ENCODE data around the gene PRIMPOL.
"Not testable (repeated sequence)": the region's sequence is repeated elsewhere in the genome, so short reads cannot be mapped to it uniquely, and the experiment has no call there.

The PRIMPOL gene
- total RNA-seq, result 6.9 to 21.7 (median 14.8) reads per million in 9 experiments

DNA sequence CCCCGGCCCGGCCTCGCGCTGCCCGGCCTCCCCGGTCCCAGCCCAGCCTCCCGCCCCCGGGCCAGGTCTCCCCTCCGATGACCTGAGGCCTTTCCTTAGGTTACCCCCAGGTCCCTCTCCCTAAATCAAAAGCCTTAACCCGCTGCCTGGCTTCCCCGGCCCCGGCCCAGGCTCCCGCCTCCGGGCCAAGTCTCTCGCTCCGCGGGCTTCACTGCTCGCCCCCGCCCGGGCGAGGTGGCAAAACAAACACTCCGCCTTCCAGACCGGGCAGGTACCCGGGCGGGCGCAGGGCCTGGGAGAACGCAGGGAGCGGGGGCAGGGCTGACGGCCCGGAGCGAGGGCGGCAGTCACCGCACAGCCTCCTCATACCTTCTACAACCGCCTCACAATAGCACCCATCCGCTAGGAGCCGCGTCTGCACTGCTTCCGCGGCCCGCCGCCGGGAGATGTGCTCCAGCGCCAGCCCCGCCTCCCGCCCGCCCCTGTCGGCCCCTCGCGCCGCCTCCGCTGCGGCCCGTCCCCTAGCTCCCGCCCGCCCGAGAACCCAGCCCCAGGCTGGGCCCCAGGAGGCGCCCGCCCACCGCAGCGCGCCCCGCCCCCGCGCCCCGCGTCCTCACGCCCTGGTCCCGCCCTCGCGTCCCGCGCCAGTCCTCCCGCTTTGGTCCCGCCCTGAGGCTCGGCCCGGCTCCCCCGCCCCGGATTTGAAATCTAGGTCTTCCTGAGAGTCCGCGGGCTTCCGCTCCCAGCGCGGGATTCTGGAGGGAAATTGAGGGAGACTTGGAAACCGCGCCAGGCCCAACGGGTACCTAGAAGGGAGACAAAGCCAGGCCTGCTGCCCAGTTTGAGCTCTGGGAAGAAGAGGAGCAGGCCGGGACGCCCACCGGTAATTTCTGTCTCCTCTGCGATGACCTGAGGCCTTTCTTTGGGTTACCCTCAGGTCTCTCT is at the start of gene PRIMPOL, which contains the start of gene CASP3:
PRIMPOL (plus strand) TSS at position 713 of the 945 bp plus-strand sequence. CDS start 7,403 bp downstream, outside the sequence.
CASP3 (minus strand) TSS at position 422 of the 945 bp plus-strand sequence. CDS start 10,994 bp downstream, outside the sequence.
- Mint-ChIP-seq H3K27me3 (no peaks in the 10 kb centered on the region), H3K4me3 (peak within 1 kb of the TSS; percentile 92 to 97), H3K9me3 (no peaks in the 10 kb centered on the region), H3K4me1 (ENCODE audit: low read depth in 2 of 2) (peaks cover 29 to 56% of the 10 kb centered on the region in 2 donors), H3K27ac (peak within 1 kb of the TSS; percentile 94 to 96), H3K36me3 (ENCODE audit: insufficient read depth) (peaks cover 27% of the 10 kb centered on the region)
- DNase-seq, result peak; percentile 92 to 94 (median 93)
- peak; percentile 82 for ATAC-seq (replicated peaks)

- not testable (repeated sequence) for H3K4me3 Mint-ChIP-seq; H3K9me3 Mint-ChIP-seq; ATAC-seq (replicated peaks); DNase-seq; H3K27ac Mint-ChIP-seq; H3K4me1 Mint-ChIP-seq (ENCODE audit: low read depth in 2 of 2); H3K36me3 Mint-ChIP-seq (ENCODE audit: insufficient read depth)
- H3K27me3 Mint-ChIP-seq, result peaks cover 35 to 62% of the 10 kb centered on the region in 2 donors
These were observed 48.6 kb upstream of the PRIMPOL start for GRCh38 chr4:184600982-184601381.

- H3K36me3 Mint-ChIP-seq (ENCODE audit: insufficient read depth); H3K4me3 Mint-ChIP-seq; ATAC-seq (replicated peaks); H3K4me1 Mint-ChIP-seq (ENCODE audit: low read depth in 2 of 2); DNase-seq; H3K9me3 Mint-ChIP-seq; H3K27ac Mint-ChIP-seq: not testable (repeated sequence)
- peaks cover 35 to 53% of the 10 kb centered on the region in 2 donors for H3K27me3 Mint-ChIP-seq
These were observed 46.7 kb upstream of the PRIMPOL start for GRCh38 chr4:184602857-184603256.

DNA sequence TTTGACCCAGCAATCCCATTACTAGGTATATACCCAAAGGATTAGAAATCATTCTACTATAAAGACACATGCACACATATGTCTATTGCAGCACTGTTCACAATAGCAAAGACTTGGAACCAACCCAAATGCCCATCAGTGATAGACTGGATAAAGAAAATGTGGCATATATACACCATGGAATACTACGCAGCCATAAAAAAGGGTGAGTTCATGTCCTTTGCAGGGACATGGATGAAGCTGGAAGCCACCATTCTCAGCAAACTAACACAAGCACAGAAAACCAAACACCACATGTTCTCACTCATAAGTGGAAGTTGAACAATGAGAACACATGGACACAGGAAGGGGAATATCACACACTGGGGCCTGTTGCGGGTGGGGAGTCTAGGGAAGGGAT is 42.1 kb upstream of the PRIMPOL start:
- H3K9me3 Mint-ChIP-seq; H3K27ac Mint-ChIP-seq; H3K27me3 Mint-ChIP-seq; ATAC-seq (replicated peaks); H3K4me3 Mint-ChIP-seq; H3K4me1 Mint-ChIP-seq (ENCODE audit: low read depth in 2 of 2); DNase-seq; H3K36me3 Mint-ChIP-seq (ENCODE audit: insufficient read depth): not testable (repeated sequence)

GRCh38 chr4:184612074-184612473 is 37.5 kb upstream of the PRIMPOL start:
- Mint-ChIP-seq H3K27ac (no peak overlapping the region), H3K9me3 (no peaks in the 10 kb centered on the region), H3K36me3 (ENCODE audit: insufficient read depth) (no peaks in the 10 kb centered on the region), H3K27me3 (no peaks in the 10 kb centered on the region), H3K4me3 (no peak overlapping the region), H3K4me1 (ENCODE audit: low read depth in 2 of 2) (no peaks in the 10 kb centered on the region)
- DNase-seq (no peak), ATAC-seq (replicated peaks) (no peak)

DNA sequence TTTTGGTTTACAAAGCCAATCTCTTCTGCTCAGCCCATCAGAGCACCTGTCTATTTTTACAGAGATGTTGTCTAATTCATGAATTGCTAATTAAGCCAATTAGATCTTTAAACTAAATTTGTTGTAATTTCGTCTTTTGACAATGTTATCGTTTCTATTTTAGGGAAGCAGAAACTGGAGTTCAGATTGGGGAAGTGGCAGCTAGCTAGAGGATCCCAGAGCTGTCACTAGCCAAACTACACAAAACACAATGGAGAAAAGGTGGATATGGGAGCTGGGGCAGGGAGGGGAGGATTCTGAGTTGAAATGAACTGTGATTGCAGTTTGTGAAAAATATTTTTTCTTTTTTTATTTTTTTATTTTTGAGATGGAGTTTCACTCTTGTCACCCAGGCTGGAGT is 36.1 kb upstream of the PRIMPOL start:
- Mint-ChIP-seq H3K9me3 (no peaks in the 10 kb centered on the region), H3K4me1 (ENCODE audit: low read depth in 2 of 2) (no peaks in the 10 kb centered on the region), H3K4me3 (no peak overlapping the region), H3K27me3 (no peaks in the 10 kb centered on the region), H3K36me3 (ENCODE audit: insufficient read depth) (no peaks in the 10 kb centered on the region), H3K27ac (no peak overlapping the region)
- DNase-seq (no peak), ATAC-seq (replicated peaks) (no peak)

DNA sequence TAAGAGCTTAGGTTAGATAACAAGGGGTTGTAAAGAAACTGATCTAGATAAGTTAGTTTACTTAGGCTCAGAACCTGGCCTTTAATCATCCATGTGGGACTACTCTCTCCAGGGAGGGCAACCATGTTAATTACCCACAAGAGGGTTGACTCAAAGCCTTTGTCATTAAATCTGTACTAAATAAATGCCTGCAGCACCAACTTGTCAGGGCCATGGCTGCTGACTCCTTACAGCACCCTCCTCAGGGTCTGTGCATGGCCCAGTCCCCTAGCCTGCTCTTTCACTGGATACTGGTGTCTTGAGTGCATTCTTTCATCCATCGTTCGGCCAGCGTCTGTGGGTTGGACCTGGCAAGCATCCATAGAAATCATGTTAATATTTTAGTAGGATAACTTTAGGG is 35.0 kb upstream of the PRIMPOL start:
- Mint-ChIP-seq H3K27ac (no peak overlapping the region), H3K27me3 (no peaks in the 10 kb centered on the region), H3K4me3 (no peak overlapping the region), H3K36me3 (ENCODE audit: insufficient read depth) (peaks cover 3% of the 10 kb centered on the region), H3K4me1 (ENCODE audit: low read depth in 2 of 2) (no peaks in the 10 kb centered on the region), H3K9me3 (no peaks in the 10 kb centered on the region)
- DNase-seq (no peak), ATAC-seq (replicated peaks) (no peak)

- DNase-seq; H3K36me3 Mint-ChIP-seq (ENCODE audit: insufficient read depth); H3K4me1 Mint-ChIP-seq (ENCODE audit: low read depth in 2 of 2); H3K27me3 Mint-ChIP-seq; ATAC-seq (replicated peaks); H3K27ac Mint-ChIP-seq; H3K4me3 Mint-ChIP-seq; H3K9me3 Mint-ChIP-seq: not testable (repeated sequence)
These were observed 33.4 kb upstream of the PRIMPOL start for GRCh38 chr4:184616168-184616567.

DNA sequence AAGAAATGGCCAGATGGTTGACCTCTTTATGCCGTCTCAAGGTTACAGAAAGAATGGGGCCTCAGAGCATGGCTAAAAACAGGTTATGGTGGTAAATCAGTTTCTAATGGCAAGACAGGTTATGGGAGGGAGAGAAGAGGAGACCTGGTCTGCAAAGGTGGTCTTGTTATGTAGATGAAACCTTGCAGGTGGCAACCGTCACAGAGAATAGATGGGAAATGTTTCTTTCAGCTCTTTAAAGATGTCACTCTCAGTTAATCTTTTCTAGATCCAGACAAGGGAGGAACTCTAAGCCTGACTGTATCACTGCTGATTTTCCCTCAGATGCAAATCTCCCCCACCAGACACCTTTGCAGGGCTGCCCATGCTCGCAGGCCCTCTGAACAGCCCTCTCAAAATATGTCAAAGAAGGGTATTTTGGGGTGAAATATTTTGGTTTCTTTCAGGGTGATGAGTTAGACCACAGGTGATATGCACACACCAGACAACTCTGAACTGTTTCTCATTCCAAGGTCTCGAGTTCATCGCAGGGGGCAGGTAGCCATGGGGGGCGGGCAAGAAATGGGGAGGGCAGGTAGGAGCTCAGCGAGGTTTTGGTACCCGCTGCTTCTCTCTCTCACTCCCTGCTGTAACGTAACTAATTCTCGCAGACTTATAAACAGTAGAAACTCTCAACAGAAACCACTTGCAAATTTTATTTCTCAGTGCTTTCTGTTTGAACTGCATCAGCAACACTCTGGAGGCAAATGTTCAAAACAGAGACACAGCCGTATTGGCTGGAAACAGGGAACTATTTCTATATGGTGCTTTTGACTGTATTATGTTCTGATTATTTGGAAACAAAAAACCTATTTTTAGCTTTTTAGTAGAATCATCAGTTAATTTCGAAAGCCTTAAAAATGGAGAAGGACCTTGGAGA is 32.6 kb upstream of the PRIMPOL start:
- DNase-seq, result no peak
- Mint-ChIP-seq H3K27me3 (no peaks in the 10 kb centered on the region), H3K9me3 (no peaks in the 10 kb centered on the region), H3K27ac (no peak overlapping the region), H3K4me3 (no peak overlapping the region), H3K4me1 (ENCODE audit: low read depth in 2 of 2) (no peaks in the 10 kb centered on the region), H3K36me3 (ENCODE audit: insufficient read depth) (peaks cover 3% of the 10 kb centered on the region)
- ATAC-seq (replicated peaks), result no peak

DNA sequence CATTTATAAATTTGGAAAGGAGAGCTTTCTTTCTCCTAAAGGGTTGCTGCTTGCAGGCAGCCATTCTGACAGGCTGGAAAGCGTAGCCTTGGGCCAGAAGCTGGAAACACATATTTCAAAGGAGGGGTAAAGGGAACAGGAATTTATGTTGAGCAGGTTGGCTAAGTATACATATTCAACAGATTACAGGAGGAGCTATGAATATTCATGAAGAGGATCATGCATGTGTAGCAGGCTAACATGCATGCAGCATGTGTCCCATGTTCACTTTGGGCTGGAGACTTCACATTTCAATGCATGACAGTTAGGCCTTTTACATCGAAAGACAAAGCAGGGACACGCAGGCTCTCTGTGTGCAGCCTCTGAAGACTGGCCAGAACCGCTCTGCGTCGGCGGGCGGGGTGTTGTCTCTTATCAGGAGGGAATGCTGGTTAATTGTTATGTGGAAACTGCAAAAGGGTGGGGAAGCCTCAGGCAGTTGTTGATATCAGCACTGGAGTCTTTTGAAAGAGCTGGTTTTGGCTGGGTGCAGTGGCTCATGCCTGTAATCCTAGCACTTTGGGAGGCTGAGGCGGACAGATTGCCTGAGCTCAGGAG is 31.8 kb upstream of the PRIMPOL start:
- Mint-ChIP-seq H3K27me3 (no peaks in the 10 kb centered on the region), H3K4me1 (ENCODE audit: low read depth in 2 of 2) (no peaks in the 10 kb centered on the region), H3K36me3 (ENCODE audit: insufficient read depth) (peaks cover 3% of the 10 kb centered on the region), H3K4me3 (no peak overlapping the region), H3K9me3 (no peaks in the 10 kb centered on the region), H3K27ac (no peak overlapping the region)
- DNase-seq (no peak), ATAC-seq (replicated peaks) (no peak)

- no peak for DNase-seq
- H3K9me3 Mint-ChIP-seq, result no peaks in the 10 kb centered on the region
- peaks cover 7% of the 10 kb centered on the region for H3K36me3 Mint-ChIP-seq (ENCODE audit: insufficient read depth)
- H3K27ac Mint-ChIP-seq, result no peak overlapping the region
- peaks cover 5 to 7% of the 10 kb centered on the region in 2 donors for H3K4me1 Mint-ChIP-seq (ENCODE audit: low read depth in 2 of 2)
- ATAC-seq (replicated peaks), result no peak
- H3K27me3 Mint-ChIP-seq, result no peaks in the 10 kb centered on the region
- no peak overlapping the region for H3K4me3 Mint-ChIP-seq
These were observed 29.2 kb upstream of the PRIMPOL start for GRCh38 chr4:184620212-184620867.

GRCh38 chr4:184621518-184621917 is 28.0 kb upstream of the PRIMPOL start:
- Mint-ChIP-seq H3K36me3 (ENCODE audit: insufficient read depth) (peaks cover 7% of the 10 kb centered on the region), H3K9me3 (no peaks in the 10 kb centered on the region)

More at GRCh38 chr4:184621518-184621917, 28.0 kb upstream of the PRIMPOL start:
- Mint-ChIP-seq H3K4me3 (no peak overlapping the region), H3K4me1 (ENCODE audit: low read depth in 2 of 2) (peaks cover 9 to 16% of the 10 kb centered on the region in 2 donors), H3K27me3 (no peaks in the 10 kb centered on the region), H3K27ac (no peak overlapping the region)
- DNase-seq (no peak), ATAC-seq (replicated peaks) (no peak)
